GM06990 (cell line): ENCODE measurements around the gene REC8.

Experiments
- DNase-seq: peaks from one replicate; pipeline ENCODE4 v3.0.0-alpha.2; 2011; ENCODE audit not compliant: insufficient read length; ENCODE audit errors: extremely low read depth
- H3K27me3 ChIP-seq: replicated peaks from 2 replicates; pipeline ENCODE4 v1.6.0; 2011; ENCODE audit warnings: low read length; ENCODE audit not compliant: control insufficient read depth, insufficient read depth
- H3K36me3 ChIP-seq: 2 replicates; pipeline ENCODE4 v1.5.1; 2011; ENCODE audit warnings: low read length; ENCODE audit not compliant: control insufficient read depth, insufficient read depth
- H3K4me3 ChIP-seq: replicated peaks from 2 replicates; pipeline ENCODE4 v1.5.1; 2011; ENCODE audit warnings: low read depth, mild to moderate bottlenecking, control low read depth, low read length
- CTCF ChIP-seq: IDR thresholded peaks from 2 replicates; pipeline ENCODE4 v1.5.1; 2011; ENCODE audit warnings: low read length, control low read depth, mild to moderate bottlenecking, inconsistent platforms; ENCODE audit not compliant: insufficient read depth, poor library complexity, severe bottlenecking

The REC8 gene

GRCh38 chr14:24136684-24137528 lies 35.0 kb upstream of the REC8 start:
- peaks cover 14% of the 10 kb centered on the region for H3K36me3 ChIP-seq
- DNase-seq, result no peak
- no peaks in the 10 kb centered on the region for H3K27me3 ChIP-seq
- peak overlapping the region; percentile 87 for H3K4me3 ChIP-seq
- no peak for TF ChIP-seq CTCF

GRCh38 chr14:24137529-24138395 lies 34.1 kb upstream of the REC8 start:
- TF ChIP-seq CTCF, result no peak
- DNase-seq, result no peak
- Histone ChIP-seq H3K27me3 (no peaks in the 10 kb centered on the region), H3K36me3 (peaks cover 14% of the 10 kb centered on the region), H3K4me3 (no peak overlapping the region)

- H3K4me3 ChIP-seq, result no peak overlapping the region
- no peak for DNase-seq
- TF ChIP-seq CTCF, result no peak
- peaks cover 16% of the 10 kb centered on the region for H3K36me3 ChIP-seq
- no peaks in the 10 kb centered on the region for H3K27me3 ChIP-seq
These were observed 33.2 kb upstream of the REC8 start for GRCh38 chr14:24138396-24139271.

GRCh38 chr14:24139272-24139934 lies 32.5 kb upstream of the REC8 start:
- peak overlapping the region; percentile 74 for H3K4me3 ChIP-seq
- H3K27me3 ChIP-seq, result no peaks in the 10 kb centered on the region
- peaks cover 22% of the 10 kb centered on the region for H3K36me3 ChIP-seq
- no peak for TF ChIP-seq CTCF
- no peak for DNase-seq
